ENCODE measurements around the gene RNF144B. TPM values are rescaled to one million over a fixed set of nuclear protein-coding genes. Genes with fewer than 3 reads are reported as not detected.

RNF144B gene
- total and polyA plus RNA-seq, 9 donors, result 2.7 to 11.7 (median 6.5) TPM

DNA sequence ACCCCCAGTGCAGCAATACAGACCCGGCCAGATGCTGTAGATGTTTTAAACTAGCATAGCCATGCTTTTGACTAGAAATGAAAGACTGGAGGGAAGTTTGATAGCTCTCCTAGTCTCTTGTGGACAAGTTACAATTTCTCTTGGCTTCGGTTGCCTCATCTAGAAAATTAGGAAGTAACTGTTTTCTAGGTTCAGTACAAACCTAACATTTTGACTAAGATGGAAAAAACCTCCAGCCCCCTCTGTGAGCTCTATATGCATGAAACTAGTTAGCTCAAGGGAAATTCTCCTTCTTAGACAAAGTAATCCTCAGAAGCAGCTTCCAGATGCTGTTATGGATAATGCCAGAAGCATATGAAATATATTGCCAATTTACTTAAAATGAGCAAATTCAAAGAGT, 86.6 kb downstream of the RNF144B start:
- H3K4me1 ChIP-seq (ENCODE audit: control insufficient read depth, insufficient read depth, low read length), result no peaks in the 10 kb centered on the region
- no peaks in the 10 kb centered on the region for H3K36me3 ChIP-seq (ENCODE audit: control insufficient read depth, insufficient read depth, low read length)
- H3K9me3 ChIP-seq (replicated peaks; ENCODE audit: control insufficient read depth, low read depth, low read length), result no peaks in the 10 kb centered on the region
- no peak overlapping the region for H3K4me3 ChIP-seq (ENCODE audit: low read length)
- H3K27ac ChIP-seq (ENCODE audit: low read length), result no peak overlapping the region
- DNase-seq, result peak; percentile 16
- no peaks in the 10 kb centered on the region for H3K27me3 ChIP-seq (ENCODE audit: control insufficient read depth, insufficient read depth, low read length)
- WGBS (ENCODE audit: insufficient coverage), result no CpG with 5 or more reads among the region's 2 CpGs

- Histone ChIP-seq H3K27ac (ENCODE audit: low read length) (no peak overlapping the region), H3K4me3 (ENCODE audit: low read length) (no peak overlapping the region), H3K4me1 (ENCODE audit: control insufficient read depth, insufficient read depth, low read length) (no peaks in the 10 kb centered on the region), H3K9me3 (replicated peaks; ENCODE audit: control insufficient read depth, low read depth, low read length) (no peaks in the 10 kb centered on the region), H3K36me3 (ENCODE audit: control insufficient read depth, insufficient read depth, low read length) (no peaks in the 10 kb centered on the region), H3K27me3 (ENCODE audit: control insufficient read depth, insufficient read depth, low read length) (no peaks in the 10 kb centered on the region)
- DNase-seq, result peak; percentile 70
- no CpG with 5 or more reads among the region's 2 CpGs for WGBS (ENCODE audit: insufficient coverage)
Measured at GRCh38 chr6:18477301-18477941, 90.3 kb downstream of the RNF144B start.

GRCh38 chr6:18478610-18479009, 91.5 kb downstream of the RNF144B start:
- Histone ChIP-seq H3K36me3 (ENCODE audit: control insufficient read depth, insufficient read depth, low read length) (no peaks in the 10 kb centered on the region), H3K27ac (ENCODE audit: low read length) (no peak overlapping the region), H3K27me3 (ENCODE audit: control insufficient read depth, insufficient read depth, low read length) (no peaks in the 10 kb centered on the region), H3K4me1 (ENCODE audit: control insufficient read depth, insufficient read depth, low read length) (no peaks in the 10 kb centered on the region), H3K9me3 (replicated peaks; ENCODE audit: control insufficient read depth, low read depth, low read length) (no peaks in the 10 kb centered on the region), H3K4me3 (ENCODE audit: low read length) (no peak overlapping the region)
- DNase-seq, result no peak
- WGBS (ENCODE audit: insufficient coverage), result no CpG with 5 or more reads among the region's 1 CpG

- no peak for DNase-seq
- Histone ChIP-seq H3K9me3 (replicated peaks; ENCODE audit: control insufficient read depth, low read depth, low read length) (no peaks in the 10 kb centered on the region), H3K4me3 (ENCODE audit: low read length) (no peak overlapping the region), H3K27me3 (ENCODE audit: control insufficient read depth, insufficient read depth, low read length) (no peaks in the 10 kb centered on the region), H3K4me1 (ENCODE audit: control insufficient read depth, insufficient read depth, low read length) (no peaks in the 10 kb centered on the region), H3K27ac (ENCODE audit: low read length) (no peak overlapping the region), H3K36me3 (ENCODE audit: control insufficient read depth, insufficient read depth, low read length) (no peaks in the 10 kb centered on the region)
- 67% methylated on average over 1 of the region's 3 CpGs for WGBS (ENCODE audit: insufficient coverage)
Measured at GRCh38 chr6:18481870-18482269, 94.7 kb downstream of the RNF144B start.

DNA sequence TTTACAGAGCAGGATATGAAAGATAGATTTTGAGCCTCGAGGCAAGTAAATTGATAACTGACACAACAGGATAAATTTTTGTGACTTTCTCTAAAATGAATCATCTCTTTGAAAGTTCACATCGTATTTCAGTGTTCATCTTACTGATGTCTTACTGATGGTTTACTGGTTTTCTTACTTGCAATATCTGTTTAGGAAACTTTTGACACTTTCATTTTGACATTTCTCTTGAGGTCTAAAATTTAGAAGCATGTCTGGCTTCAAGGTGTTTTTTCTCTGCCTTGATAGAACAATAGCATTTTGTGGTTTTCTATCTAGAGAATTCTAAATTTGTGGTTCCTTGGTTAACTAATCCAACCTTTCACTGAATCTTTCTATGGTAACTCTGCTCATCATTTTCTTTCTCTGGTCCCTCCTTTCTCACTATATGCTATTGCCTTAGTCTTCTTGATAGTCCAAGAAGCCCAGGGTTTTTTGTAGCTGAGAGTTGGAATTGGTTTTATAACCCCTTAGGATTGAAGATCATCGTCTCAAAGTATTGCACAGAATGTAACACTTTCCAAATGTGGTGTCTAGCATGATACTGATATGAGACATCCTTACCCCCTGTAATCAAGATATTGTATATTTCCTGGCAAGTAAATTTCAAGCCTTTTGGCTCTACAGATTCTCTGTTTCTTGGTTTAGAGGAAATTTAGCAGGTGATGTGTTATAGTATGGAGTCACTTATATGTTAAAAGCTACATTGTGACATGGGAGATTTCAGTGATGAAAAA, 98.7 kb downstream of the RNF144B start:
- Histone ChIP-seq H3K27ac (ENCODE audit: low read length) (no peak overlapping the region), H3K27me3 (ENCODE audit: control insufficient read depth, insufficient read depth, low read length) (no peaks in the 10 kb centered on the region), H3K4me3 (ENCODE audit: low read length) (no peak overlapping the region), H3K9me3 (replicated peaks; ENCODE audit: control insufficient read depth, low read depth, low read length) (no peaks in the 10 kb centered on the region), H3K36me3 (ENCODE audit: control insufficient read depth, insufficient read depth, low read length) (no peaks in the 10 kb centered on the region), H3K4me1 (ENCODE audit: control insufficient read depth, insufficient read depth, low read length) (no peaks in the 10 kb centered on the region)
- WGBS (ENCODE audit: insufficient coverage), result no CpG with 5 or more reads among the region's 3 CpGs
- no peak for DNase-seq

DNA sequence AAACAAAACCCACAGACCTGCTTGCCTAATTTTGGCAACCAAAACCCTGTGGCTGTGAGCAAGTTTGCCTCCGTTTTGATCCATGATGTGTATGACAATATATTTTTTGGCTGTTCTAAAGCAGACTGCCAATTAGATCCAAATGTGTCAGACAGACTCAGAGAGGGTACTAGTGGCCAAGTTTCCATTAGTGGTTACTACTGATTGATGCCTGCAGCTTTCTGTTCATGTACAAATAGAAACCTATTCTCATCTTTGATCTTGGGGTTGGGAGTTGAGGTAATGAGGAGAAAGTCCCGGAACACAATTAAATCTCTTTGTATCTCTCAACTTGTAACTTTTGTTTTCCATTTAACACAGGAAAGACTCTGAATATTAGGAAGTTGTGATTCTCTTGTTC, 100.9 kb downstream of the RNF144B start:
- no peaks in the 10 kb centered on the region for H3K27me3 ChIP-seq (ENCODE audit: control insufficient read depth, insufficient read depth, low read length)
- no peaks in the 10 kb centered on the region for H3K9me3 ChIP-seq (replicated peaks; ENCODE audit: control insufficient read depth, low read depth, low read length)
- no peaks in the 10 kb centered on the region for H3K4me1 ChIP-seq (ENCODE audit: control insufficient read depth, insufficient read depth, low read length)
- H3K36me3 ChIP-seq (ENCODE audit: control insufficient read depth, insufficient read depth, low read length), result no peaks in the 10 kb centered on the region
- DNase-seq, result no peak
- no peak overlapping the region for H3K27ac ChIP-seq (ENCODE audit: low read length)
- WGBS (ENCODE audit: insufficient coverage), result no CpG with 5 or more reads among the region's 2 CpGs
- H3K4me3 ChIP-seq (ENCODE audit: low read length), result no peak overlapping the region

DNA sequence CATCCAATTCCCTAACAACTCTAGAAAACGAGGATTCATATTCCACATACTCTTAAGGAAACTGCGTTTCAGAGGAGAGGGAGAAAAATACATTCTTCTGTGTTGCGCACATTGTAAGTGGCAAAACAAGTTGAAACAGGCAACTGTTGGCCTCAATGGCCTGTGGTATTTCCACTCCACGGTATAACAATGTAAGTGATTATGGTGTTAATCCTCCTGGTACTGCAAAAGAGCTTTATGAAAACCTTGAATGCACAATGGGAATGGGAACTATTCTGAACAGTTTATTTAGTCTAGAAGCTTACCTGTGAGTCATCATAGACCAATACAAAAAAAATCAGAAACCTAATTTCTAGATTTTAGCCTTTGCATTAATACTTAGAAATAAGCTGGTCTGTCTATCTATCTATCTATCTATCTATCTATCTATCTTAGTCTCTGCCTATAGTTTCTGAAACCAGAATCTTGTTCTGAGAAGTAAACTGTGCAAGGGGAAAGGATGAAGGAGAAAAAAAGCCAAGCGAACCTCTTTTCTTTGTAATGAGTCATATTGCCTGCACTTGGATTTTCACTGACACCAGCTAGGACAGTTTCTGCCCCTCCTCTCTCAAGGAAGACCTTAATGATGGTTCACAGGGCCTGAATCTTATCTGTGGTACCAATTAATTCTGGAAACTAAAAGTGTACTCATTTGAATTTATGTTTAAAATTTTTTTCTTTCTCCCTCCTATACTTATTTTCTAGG, 101.5 kb downstream of the RNF144B start:
- WGBS (ENCODE audit: insufficient coverage), result 38% methylated on average over 1 of the region's 5 CpGs
- Histone ChIP-seq H3K27ac (ENCODE audit: low read length) (no peak overlapping the region), H3K36me3 (ENCODE audit: control insufficient read depth, insufficient read depth, low read length) (no peaks in the 10 kb centered on the region), H3K4me1 (ENCODE audit: control insufficient read depth, insufficient read depth, low read length) (no peaks in the 10 kb centered on the region), H3K9me3 (replicated peaks; ENCODE audit: control insufficient read depth, low read depth, low read length) (no peaks in the 10 kb centered on the region), H3K4me3 (ENCODE audit: low read length) (no peak overlapping the region), H3K27me3 (ENCODE audit: control insufficient read depth, insufficient read depth, low read length) (no peaks in the 10 kb centered on the region)
- no peak for DNase-seq

GRCh38 chr6:18489335-18489734, 102.2 kb downstream of the RNF144B start:
- 100% methylated on average over 1 of the region's 4 CpGs for WGBS (ENCODE audit: insufficient coverage)
- H3K4me3 ChIP-seq (ENCODE audit: low read length), result no peak overlapping the region
- no peak for DNase-seq
- H3K9me3 ChIP-seq (replicated peaks; ENCODE audit: control insufficient read depth, low read depth, low read length), result no peaks in the 10 kb centered on the region
- no peak overlapping the region for H3K27ac ChIP-seq (ENCODE audit: low read length)
- H3K36me3 ChIP-seq (ENCODE audit: control insufficient read depth, insufficient read depth, low read length), result no peaks in the 10 kb centered on the region
- H3K27me3 ChIP-seq (ENCODE audit: control insufficient read depth, insufficient read depth, low read length), result no peaks in the 10 kb centered on the region
- H3K4me1 ChIP-seq (ENCODE audit: control insufficient read depth, insufficient read depth, low read length), result no peaks in the 10 kb centered on the region

DNA sequence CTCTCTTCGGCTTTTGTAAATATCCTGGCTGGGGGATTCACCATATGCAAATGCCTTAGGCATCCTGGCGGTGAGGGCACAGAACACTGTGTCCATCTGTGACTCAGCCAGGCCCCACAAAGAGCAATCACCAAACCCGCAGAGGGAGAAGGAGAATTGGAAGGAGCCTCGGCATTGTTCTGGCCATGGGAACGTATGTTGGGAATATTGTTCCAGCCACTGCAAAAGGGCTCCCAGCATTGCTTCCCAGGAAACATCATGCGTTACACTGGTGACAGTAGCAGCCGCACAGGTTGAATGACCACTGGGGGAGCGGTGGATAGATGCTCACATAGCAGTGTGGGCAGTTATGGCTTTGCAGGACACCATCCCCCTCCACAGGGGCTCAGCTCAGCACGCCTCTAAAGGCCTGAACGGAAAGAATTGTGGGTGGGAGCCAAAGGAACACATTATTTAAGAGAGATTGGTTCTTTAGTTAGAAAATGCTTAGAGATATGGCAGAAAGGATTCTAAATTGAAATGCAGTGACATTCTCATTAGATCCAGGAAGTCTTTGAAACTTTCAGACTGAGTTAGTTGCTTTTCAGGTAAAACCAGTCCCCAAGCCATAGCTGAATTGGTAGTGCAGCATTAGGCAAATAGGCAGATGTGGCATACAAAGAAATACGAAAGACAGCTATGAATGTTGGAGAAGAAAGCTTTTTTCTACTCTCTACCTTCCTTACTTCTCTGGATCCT, 104.3 kb downstream of the RNF144B start:
- H3K27ac ChIP-seq (ENCODE audit: low read length), result no peak overlapping the region
- H3K4me1 ChIP-seq (ENCODE audit: control insufficient read depth, insufficient read depth, low read length), result no peaks in the 10 kb centered on the region
- no peak overlapping the region for H3K4me3 ChIP-seq (ENCODE audit: low read length)
- H3K27me3 ChIP-seq (ENCODE audit: control insufficient read depth, insufficient read depth, low read length), result no peaks in the 10 kb centered on the region
- no peaks in the 10 kb centered on the region for H3K36me3 ChIP-seq (ENCODE audit: control insufficient read depth, insufficient read depth, low read length)
- no peaks in the 10 kb centered on the region for H3K9me3 ChIP-seq (replicated peaks; ENCODE audit: control insufficient read depth, low read depth, low read length)
- 86% methylated on average over 5 of the region's 11 CpGs for WGBS (ENCODE audit: insufficient coverage)
- no peak for DNase-seq

DNA sequence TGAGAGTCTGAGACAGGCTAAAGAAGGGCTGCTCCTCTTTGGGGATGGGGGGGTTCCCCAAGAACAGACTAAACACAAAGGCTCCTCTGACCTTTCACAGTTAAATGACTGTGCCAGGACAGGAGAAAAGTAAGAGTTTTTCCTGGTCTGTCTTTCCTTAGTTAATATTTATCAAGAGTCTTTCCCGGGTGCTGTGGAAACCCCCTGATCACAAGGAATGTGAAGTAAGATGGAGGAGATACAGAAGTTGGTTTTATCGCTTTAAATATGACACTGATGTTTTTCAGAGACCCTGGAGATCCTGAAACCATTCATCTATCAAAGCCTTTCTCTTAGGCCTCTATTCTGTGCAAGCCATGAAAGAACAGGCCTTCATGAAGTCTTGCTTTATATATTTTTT, 105.8 kb downstream of the RNF144B start:
- no peaks in the 10 kb centered on the region for H3K27me3 ChIP-seq (ENCODE audit: control insufficient read depth, insufficient read depth, low read length)
- WGBS (ENCODE audit: insufficient coverage), result no CpG with 5 or more reads among the region's 2 CpGs
- no peaks in the 10 kb centered on the region for H3K4me1 ChIP-seq (ENCODE audit: control insufficient read depth, insufficient read depth, low read length)
- no peak overlapping the region for H3K27ac ChIP-seq (ENCODE audit: low read length)
- no peaks in the 10 kb centered on the region for H3K36me3 ChIP-seq (ENCODE audit: control insufficient read depth, insufficient read depth, low read length)
- no peaks in the 10 kb centered on the region for H3K9me3 ChIP-seq (replicated peaks; ENCODE audit: control insufficient read depth, low read depth, low read length)
- no peak for DNase-seq
- no peak overlapping the region for H3K4me3 ChIP-seq (ENCODE audit: low read length)
